ENCODE results near the gene ABCB1. TPM values are rescaled to one million over a fixed set of nuclear protein-coding genes. Genes with fewer than 3 reads are reported as not detected.

The ABCB1 gene
- total RNA-seq, 1 donor from 2014 or later, result 3.0 TPM

DNA sequence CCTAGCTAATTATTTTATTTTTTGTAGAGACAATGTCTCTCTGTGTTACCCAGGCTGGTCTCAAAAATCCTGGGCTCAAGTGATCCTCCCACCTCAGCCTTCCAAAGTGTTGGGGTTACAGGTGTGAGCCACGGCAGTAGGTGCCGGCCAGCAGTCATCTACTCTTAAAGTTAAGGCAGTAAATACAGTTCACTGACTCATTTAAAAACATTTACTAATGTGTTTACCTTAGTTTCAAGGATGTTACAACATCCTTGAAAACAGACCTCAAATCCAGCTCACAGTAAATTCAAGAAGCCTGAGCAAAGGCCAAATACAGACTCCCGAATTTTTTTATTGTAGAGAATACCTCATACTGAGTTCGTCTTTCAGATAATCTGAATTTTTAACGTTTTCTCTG is 95.6 kb downstream of the ABCB1 start:
- Histone ChIP-seq H3K4me3 (ENCODE audit: low read depth, low read length) (no peak overlapping the region), H3K36me3 (ENCODE audit: control insufficient read depth, insufficient read depth, low read length) (no peaks in the 10 kb centered on the region), H3K27me3 (ENCODE audit: control insufficient read depth, insufficient read depth, low read length) (no peaks in the 10 kb centered on the region)
- TF ChIP-seq, protein P1, sequence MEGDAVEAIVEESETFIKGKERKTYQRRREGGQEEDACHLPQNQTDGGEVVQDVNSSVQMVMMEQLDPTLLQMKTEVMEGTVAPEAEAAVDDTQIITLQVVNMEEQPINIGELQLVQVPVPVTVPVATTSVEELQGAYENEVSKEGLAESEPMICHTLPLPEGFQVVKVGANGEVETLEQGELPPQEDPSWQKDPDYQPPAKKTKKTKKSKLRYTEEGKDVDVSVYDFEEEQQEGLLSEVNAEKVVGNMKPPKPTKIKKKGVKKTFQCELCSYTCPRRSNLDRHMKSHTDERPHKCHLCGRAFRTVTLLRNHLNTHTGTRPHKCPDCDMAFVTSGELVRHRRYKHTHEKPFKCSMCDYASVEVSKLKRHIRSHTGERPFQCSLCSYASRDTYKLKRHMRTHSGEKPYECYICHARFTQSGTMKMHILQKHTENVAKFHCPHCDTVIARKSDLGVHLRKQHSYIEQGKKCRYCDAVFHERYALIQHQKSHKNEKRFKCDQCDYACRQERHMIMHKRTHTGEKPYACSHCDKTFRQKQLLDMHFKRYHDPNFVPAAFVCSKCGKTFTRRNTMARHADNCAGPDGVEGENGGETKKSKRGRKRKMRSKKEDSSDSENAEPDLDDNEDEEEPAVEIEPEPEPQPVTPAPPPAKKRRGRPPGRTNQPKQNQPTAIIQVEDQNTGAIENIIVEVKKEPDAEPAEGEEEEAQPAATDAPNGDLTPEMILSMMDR (IDR thresholded peaks at IDR 0.05; ENCODE audit: insufficient read depth, low read length, poor library complexity, severe bottlenecking), result no peak
- DNase-seq (ENCODE audit: low read depth), result no peak

DNA sequence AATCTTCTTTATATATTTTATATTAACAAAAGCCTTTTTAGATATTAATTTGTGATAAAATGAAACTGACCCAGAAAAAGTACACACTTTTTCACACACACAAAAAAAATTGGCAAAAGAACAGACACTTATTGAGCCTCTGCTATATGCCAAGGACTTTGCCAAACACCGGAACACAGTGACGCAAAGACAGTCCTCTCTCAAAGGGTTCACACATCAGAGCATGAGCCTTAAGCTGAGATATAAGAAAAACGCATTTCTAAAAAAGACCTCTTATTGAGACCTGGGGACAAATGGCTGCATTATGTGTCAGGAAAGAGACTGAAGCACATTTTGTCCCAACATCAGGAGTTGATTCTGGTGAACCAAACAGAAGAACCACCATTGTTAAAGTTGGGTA is 101.2 kb downstream of the ABCB1 start:
- Histone ChIP-seq H3K27me3 (ENCODE audit: control insufficient read depth, insufficient read depth, low read length) (no peaks in the 10 kb centered on the region), H3K36me3 (ENCODE audit: control insufficient read depth, insufficient read depth, low read length) (no peaks in the 10 kb centered on the region), H3K4me3 (ENCODE audit: low read depth, low read length) (no peak overlapping the region)
- DNase-seq (ENCODE audit: low read depth), result no peak
- TF ChIP-seq, protein P1 (IDR thresholded peaks at IDR 0.05; ENCODE audit: insufficient read depth, low read length, poor library complexity, severe bottlenecking), result no peak

DNA sequence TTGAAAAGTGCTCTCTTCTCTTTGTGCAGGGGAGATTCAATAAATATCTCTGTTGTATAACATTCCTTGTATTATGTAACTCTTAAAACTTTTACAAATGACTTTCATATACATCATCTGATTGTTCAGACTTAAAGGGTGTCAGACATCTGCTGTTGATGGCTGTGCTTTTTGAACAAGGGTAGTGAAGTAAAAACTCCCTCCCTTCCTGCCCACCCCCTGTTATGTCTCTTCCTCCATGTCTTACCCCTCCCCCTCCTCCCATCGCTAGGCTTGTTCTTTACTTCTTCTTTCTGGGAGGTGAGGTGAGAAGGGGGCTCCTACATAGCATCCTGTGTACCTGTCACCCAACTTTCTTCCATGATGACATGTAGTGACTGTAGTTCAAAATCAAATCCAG is 101.8 kb downstream of the ABCB1 start:
- DNase-seq (ENCODE audit: low read depth), result no peak
- no peak overlapping the region for H3K4me3 ChIP-seq (ENCODE audit: low read depth, low read length)
- H3K27me3 ChIP-seq (ENCODE audit: control insufficient read depth, insufficient read depth, low read length), result no peaks in the 10 kb centered on the region
- TF ChIP-seq, protein P1 (IDR thresholded peaks at IDR 0.05; ENCODE audit: insufficient read depth, low read length, poor library complexity, severe bottlenecking), result no peak
- H3K36me3 ChIP-seq (ENCODE audit: control insufficient read depth, insufficient read depth, low read length), result no peaks in the 10 kb centered on the region

GRCh38 chr7:87497482-87497881 is 103.2 kb downstream of the ABCB1 start:
- TF ChIP-seq, protein P1 (IDR thresholded peaks at IDR 0.05; ENCODE audit: insufficient read depth, low read length, poor library complexity, severe bottlenecking), result no peak
- no peak overlapping the region for H3K4me3 ChIP-seq (ENCODE audit: low read depth, low read length)
- no peak for DNase-seq (ENCODE audit: low read depth)
- no peaks in the 10 kb centered on the region for H3K36me3 ChIP-seq (ENCODE audit: control insufficient read depth, insufficient read depth, low read length)
- no peaks in the 10 kb centered on the region for H3K27me3 ChIP-seq (ENCODE audit: control insufficient read depth, insufficient read depth, low read length)

- DNase-seq (ENCODE audit: low read depth), result no peak
- Histone ChIP-seq H3K27me3 (ENCODE audit: control insufficient read depth, insufficient read depth, low read length) (no peaks in the 10 kb centered on the region), H3K36me3 (ENCODE audit: control insufficient read depth, insufficient read depth, low read length) (no peaks in the 10 kb centered on the region), H3K4me3 (ENCODE audit: low read depth, low read length) (no peak overlapping the region)
- TF ChIP-seq, protein P1 (IDR thresholded peaks at IDR 0.05; ENCODE audit: insufficient read depth, low read length, poor library complexity, severe bottlenecking), result no peak
Measured at GRCh38 chr7:87495366-87495765, 105.3 kb downstream of the ABCB1 start.

DNA sequence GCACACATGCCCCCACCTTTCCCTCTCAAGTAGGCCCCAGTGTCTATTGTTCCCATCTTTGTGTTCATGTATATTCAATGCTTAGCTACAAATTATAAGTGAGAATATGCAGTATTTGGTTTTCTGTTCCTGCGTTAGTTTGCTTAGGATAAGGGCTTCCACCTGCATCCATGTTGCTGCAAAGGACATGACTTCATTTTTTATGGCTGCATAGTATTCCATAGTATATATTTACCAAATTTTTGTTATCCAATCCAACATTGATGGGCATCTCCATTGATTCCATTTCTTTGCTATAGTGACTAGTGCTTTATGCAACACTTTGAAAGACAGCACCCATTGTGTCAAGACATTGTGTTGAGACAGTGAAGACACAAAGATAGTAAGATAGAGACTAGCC is 106.2 kb downstream of the ABCB1 start:
- TF ChIP-seq, protein P1 (IDR thresholded peaks at IDR 0.05; ENCODE audit: insufficient read depth, low read length, poor library complexity, severe bottlenecking), result no peak
- no peak overlapping the region for H3K4me3 ChIP-seq (ENCODE audit: low read depth, low read length)
- H3K36me3 ChIP-seq (ENCODE audit: control insufficient read depth, insufficient read depth, low read length), result no peaks in the 10 kb centered on the region
- DNase-seq (ENCODE audit: low read depth), result no peak
- no peaks in the 10 kb centered on the region for H3K27me3 ChIP-seq (ENCODE audit: control insufficient read depth, insufficient read depth, low read length)
